HFF-Myc (cell line): ENCODE results near the gene EPYC.

Experiments used
- DNase-seq: peaks from one replicate; pipeline ENCODE4 v3.0.0-alpha.2; 2011; ENCODE audit warnings: low read depth; ENCODE audit errors: extremely low read depth
- H3K4me3 ChIP-seq: replicated peaks from 2 replicates; pipeline ENCODE4 v1.5.1; 2011; ENCODE audit warnings: low read depth, mild to moderate bottlenecking, control low read depth, low read length
- TF ChIP-seq, protein P1 (sequence below): IDR thresholded peaks from 2 replicates; pipeline ENCODE4 v1.5.1; 2012; ENCODE audit warnings: mild to moderate bottlenecking, low read depth, low read length, control low read depth; ENCODE audit errors: missing control alignments

EPYC gene

DNA sequence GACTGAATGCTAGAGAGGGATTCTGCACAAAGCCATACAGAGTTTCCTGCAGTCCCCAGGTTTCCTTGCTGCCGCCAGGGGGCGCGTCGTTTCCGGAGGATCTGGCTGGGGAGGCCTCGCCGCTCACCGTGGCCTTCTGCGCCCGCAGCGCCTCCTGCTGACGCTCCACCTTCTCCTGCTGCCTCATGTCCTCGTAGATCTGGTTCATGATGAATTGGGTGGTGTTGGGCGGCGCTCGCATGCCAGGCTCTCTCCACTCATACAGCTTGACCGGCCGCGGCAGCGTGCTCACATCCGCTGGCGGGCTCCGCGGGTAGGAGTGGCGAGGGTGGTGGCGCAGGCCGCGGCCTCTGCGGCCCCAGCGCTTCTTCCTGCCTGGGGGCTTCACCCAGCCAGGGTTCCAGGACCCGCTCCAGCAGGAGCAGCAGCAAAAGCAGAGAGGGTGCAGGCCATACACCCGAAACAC is 50.8 kb downstream of the EPYC start:
- TF ChIP-seq, protein P1, sequence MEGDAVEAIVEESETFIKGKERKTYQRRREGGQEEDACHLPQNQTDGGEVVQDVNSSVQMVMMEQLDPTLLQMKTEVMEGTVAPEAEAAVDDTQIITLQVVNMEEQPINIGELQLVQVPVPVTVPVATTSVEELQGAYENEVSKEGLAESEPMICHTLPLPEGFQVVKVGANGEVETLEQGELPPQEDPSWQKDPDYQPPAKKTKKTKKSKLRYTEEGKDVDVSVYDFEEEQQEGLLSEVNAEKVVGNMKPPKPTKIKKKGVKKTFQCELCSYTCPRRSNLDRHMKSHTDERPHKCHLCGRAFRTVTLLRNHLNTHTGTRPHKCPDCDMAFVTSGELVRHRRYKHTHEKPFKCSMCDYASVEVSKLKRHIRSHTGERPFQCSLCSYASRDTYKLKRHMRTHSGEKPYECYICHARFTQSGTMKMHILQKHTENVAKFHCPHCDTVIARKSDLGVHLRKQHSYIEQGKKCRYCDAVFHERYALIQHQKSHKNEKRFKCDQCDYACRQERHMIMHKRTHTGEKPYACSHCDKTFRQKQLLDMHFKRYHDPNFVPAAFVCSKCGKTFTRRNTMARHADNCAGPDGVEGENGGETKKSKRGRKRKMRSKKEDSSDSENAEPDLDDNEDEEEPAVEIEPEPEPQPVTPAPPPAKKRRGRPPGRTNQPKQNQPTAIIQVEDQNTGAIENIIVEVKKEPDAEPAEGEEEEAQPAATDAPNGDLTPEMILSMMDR: no peak
- DNase-seq: no peak
- no peak overlapping the region for H3K4me3 ChIP-seq

DNA sequence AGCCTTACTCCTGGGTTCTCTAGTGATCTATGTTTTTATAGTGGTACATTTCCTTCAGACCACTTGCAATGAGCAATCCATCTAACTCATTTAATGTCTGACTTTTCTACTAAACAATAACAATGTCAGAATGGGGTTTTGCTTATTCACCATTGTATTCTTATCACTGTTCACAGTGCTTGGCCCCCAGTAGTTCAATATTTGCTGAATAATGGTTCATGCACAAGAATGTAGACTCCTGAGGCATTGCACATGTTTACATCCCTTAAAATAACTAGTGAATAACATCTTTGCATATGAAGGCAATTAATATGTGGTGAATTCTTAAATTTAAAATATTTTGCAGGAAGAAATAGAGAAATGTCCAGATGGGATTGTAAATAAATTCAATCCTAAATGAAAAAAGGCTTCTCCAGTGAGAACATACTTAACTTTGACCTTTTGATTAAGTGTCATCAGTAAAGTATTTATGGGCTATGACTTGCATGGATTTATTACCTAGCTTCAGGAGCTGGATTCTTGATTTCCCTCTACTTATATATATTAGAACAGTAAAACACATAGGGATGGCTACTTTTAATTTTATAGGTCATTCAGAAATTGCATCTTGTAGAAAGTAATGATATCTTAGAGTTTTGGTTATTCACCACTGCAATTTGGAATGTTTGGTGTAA is 53.2 kb downstream of the EPYC start:
- DNase-seq: no peak
- no peak overlapping the region for H3K4me3 ChIP-seq
- TF ChIP-seq, protein P1: no peak

DNA sequence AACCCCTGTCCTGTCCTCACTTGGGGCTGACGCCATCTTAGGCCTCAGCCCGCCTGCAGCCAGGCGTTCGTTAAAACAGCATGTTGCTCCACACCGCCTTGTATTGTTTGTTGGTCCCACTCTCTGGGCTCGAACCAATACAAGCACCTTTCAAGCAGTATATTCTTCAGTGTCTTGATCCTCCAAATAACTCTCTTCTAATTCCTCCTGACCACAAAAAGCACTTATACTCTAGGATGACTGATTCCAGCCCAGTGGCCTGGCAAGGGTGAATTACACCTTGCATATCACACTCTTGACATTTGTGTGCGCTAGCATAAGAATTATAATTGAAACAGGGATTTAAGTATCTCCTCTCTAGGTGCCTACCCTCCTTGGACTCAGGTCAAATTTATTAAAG is 56.9 kb downstream of the EPYC start:
- DNase-seq: no peak
- TF ChIP-seq, protein P1: no peak
- no peak overlapping the region for H3K4me3 ChIP-seq

DNA sequence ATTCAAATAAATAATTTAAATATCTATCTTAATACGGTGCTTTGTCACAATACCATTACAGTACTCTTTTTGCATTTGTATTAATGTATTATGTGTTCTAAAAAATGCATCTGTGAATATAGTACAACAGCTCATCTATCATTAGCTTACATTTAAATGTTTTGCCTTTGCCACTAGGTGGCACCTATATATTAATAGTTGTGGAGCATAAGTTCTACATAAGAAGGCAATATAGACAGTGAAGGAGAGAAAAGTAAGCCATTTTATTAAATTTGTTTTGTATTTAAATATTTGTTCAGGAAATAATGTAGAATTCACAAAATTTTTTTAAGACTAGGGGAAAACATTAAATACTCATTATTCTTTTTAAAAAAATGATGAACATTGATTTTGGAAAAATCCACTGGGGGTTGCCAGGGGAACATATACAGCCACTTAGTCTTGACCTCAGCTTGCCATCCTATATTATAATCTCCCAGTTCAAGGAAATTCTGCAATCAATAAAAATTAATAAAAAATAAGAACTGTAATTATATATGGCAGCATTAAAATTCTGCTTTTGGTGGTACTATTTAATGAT is 59.6 kb downstream of the EPYC start:
- TF ChIP-seq, protein P1: peak; percentile 32
- DNase-seq: no peak
- H3K4me3 ChIP-seq: no peak overlapping the region

DNA sequence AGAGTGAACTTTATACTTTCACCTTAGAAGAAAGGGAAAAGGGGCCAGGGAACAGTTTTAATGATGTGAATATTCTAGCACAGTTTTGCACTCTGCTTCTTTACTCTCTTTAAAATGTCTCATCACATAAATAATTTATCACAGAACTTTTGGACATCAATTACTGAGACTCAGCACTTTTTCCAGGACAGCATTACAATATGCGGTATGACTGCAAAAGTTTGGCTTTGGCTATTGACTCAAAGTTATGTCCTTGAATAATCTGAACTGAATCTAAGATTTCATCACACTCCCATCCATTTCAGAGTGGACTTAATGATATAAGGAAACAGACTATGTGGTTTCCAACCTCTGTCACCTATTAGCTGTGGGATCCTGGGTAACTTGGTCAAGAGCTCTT is 61.5 kb downstream of the EPYC start:
- H3K4me3 ChIP-seq: no peak overlapping the region
- TF ChIP-seq, protein P1: no peak
- DNase-seq: no peak

DNA sequence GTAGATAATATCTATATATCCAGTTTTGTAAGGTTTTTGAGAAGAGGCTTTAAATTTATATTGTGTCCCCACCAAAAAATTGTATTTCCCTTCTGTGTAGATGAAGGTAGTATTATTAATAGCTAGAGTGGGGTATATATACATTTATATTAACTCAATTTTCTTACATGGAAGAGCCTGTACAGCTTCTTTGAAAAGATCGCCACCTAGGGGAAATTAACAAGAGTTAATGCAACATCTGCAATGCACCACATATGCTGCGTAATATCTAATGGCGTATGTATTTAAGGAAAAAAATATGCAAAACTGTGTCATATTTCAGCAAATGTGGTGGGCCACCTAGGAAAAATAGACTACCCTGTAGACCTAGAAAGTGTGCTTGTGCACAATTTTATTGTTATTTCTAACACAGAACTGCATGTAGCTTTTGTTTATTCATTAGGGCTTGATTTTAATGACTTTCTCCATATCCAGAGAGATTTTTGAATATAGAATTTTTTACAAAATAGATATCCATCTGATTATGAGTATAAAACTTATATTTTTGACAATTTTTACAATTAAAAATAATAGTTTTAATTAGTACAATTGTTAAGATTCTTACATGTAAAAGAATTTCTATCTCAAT is 63.8 kb downstream of the EPYC start:
- no peak overlapping the region for H3K4me3 ChIP-seq
- TF ChIP-seq, protein P1: peak; percentile 52
- no peak for DNase-seq
